ENCODE measurements around the gene DLG1. TPM values are rescaled to one million over a fixed set of nuclear protein-coding genes. Genes with fewer than 3 reads are reported as not detected.

DLG1 gene
- total and polyA plus RNA-seq, 9 of the 15 experiments (the other 6 are each of a cell fraction or from before 2014, with no cell fraction given), result 9.4 to 63.5 (median 43.6) TPM

DNA sequence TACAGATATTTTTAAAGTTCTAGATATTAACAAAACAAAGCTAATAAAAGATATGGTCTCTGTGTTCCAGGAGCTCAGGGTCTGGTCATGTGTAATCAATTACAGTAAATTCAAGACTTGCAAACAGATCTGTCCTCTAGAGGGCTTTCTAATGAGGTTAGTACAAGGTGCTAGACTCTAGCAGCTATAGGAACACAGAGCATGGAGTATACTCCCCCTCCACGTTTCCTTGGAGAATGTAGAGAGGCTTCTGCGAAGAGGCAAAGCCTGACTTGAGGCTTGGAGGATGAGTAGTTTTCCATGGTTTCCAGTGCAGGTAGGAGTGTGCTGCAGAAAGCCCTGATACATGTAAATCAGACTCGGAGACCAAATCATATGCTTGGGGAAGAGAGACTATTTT is 32.7 kb upstream of the DLG1 start:
- Histone ChIP-seq H3K4me2 (ENCODE audit: insufficient read depth, low read length) (no peak overlapping the region), H4K20me1 (replicated peaks; ENCODE audit: control insufficient read depth, insufficient read depth, low read length) (no peaks in the 10 kb centered on the region), H3K4me3 (no peak overlapping the region), H2AFZ (ENCODE audit: low read depth, low read length) (no peak overlapping the region; the same call in 1 of the 2 replicates), H3K4me1 (replicated peaks in 1 of 2; ENCODE audit: control insufficient read depth in 2 of 2, insufficient read depth in 2 of 2, low read length in 2 of 2) (peaks cover 8 to 12% of the 10 kb centered on the region in 2 experiments), H3K79me2 (ENCODE audit: control insufficient read depth, insufficient read depth, low read length) (no peaks in the 10 kb centered on the region), H3K36me3 (ENCODE audit: control insufficient read depth, insufficient read depth, low read length) (no peaks in the 10 kb centered on the region), H3K27ac (ENCODE audit: extremely low read depth, low read depth, low read length) (no peak overlapping the region), H3K27me3 (ENCODE audit: control insufficient read depth in 2 of 2, insufficient read depth in 2 of 2, low read length in 2 of 2) (no peaks in the 10 kb centered on the region; a peak in 1 of 5 replicates), H3K9ac (ENCODE audit: insufficient read depth in 1 of 2, low read depth in 2 of 2, low read length in 2 of 2) (no peak overlapping the region), H3K9me3 (replicated peaks; ENCODE audit: control insufficient read depth, insufficient read depth, low read depth, low read length) (no peaks in the 10 kb centered on the region), H3K9me1 (ENCODE audit: control insufficient read depth, insufficient read depth, low read length) (no peaks in the 10 kb centered on the region)
- TF ChIP-seq, protein P1, sequence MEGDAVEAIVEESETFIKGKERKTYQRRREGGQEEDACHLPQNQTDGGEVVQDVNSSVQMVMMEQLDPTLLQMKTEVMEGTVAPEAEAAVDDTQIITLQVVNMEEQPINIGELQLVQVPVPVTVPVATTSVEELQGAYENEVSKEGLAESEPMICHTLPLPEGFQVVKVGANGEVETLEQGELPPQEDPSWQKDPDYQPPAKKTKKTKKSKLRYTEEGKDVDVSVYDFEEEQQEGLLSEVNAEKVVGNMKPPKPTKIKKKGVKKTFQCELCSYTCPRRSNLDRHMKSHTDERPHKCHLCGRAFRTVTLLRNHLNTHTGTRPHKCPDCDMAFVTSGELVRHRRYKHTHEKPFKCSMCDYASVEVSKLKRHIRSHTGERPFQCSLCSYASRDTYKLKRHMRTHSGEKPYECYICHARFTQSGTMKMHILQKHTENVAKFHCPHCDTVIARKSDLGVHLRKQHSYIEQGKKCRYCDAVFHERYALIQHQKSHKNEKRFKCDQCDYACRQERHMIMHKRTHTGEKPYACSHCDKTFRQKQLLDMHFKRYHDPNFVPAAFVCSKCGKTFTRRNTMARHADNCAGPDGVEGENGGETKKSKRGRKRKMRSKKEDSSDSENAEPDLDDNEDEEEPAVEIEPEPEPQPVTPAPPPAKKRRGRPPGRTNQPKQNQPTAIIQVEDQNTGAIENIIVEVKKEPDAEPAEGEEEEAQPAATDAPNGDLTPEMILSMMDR (IDR thresholded peaks at IDR 0.05 in 2 of 3, conservative IDR thresholded peaks at IDR 0.05 in 1 of 3; ENCODE audit: insufficient read depth in 2 of 3, low read depth in 1 of 3, low read length in 3 of 3), result peak in 2 of 3 experiments; percentile 35 to 37; a peak in 2 of 6 replicates
- TF ChIP-seq RAD21 (CRISPR knock-in tag; conservative IDR thresholded peaks at IDR 0.05 in 1 of 2, IDR thresholded peaks at IDR 0.05 in 1 of 2), result peak; percentile 18 to 39; a peak in 3 of 4 replicates
- TF ChIP-seq SETDB1 (IDR thresholded peaks at IDR 0.05; ENCODE audit: low read length), result no peak
- no peak for TF ChIP-seq ZNF76 (CRISPR knock-in tag; IDR thresholded peaks at IDR 0.05; ENCODE audit: borderline replicate concordance)
- TF ChIP-seq, protein P2, sequence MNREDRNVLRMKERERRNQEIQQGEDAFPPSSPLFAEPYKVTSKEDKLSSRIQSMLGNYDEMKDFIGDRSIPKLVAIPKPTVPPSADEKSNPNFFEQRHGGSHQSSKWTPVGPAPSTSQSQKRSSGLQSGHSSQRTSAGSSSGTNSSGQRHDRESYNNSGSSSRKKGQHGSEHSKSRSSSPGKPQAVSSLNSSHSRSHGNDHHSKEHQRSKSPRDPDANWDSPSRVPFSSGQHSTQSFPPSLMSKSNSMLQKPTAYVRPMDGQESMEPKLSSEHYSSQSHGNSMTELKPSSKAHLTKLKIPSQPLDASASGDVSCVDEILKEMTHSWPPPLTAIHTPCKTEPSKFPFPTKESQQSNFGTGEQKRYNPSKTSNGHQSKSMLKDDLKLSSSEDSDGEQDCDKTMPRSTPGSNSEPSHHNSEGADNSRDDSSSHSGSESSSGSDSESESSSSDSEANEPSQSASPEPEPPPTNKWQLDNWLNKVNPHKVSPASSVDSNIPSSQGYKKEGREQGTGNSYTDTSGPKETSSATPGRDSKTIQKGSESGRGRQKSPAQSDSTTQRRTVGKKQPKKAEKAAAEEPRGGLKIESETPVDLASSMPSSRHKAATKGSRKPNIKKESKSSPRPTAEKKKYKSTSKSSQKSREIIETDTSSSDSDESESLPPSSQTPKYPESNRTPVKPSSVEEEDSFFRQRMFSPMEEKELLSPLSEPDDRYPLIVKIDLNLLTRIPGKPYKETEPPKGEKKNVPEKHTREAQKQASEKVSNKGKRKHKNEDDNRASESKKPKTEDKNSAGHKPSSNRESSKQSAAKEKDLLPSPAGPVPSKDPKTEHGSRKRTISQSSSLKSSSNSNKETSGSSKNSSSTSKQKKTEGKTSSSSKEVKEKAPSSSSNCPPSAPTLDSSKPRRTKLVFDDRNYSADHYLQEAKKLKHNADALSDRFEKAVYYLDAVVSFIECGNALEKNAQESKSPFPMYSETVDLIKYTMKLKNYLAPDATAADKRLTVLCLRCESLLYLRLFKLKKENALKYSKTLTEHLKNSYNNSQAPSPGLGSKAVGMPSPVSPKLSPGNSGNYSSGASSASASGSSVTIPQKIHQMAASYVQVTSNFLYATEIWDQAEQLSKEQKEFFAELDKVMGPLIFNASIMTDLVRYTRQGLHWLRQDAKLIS (CRISPR knock-in tag; IDR thresholded peaks at IDR 0.05), result no peak
- in situ Hi-C loops (cut with MboI) (no loop called here), intact Hi-C loops (cut with micrococcal nuclease) (no loop called here)
- FAIRE-seq (no peak), DNase-seq (ENCODE audit: extremely low read depth in 1 of 4, low spot score in 3 of 4) (peak in 2 of 4 experiments; percentile 23 to 31), ATAC-seq (peak; percentile 75)
- BruUV-seq (replicated peaks), result no TSS peak
- WGBS (ENCODE audit: insufficient coverage, low coverage, missing lambda C conversion rate), result 6% methylated on average over 3 of the region's 3 CpGs
- CTCF ChIA-PET (ENCODE audit: low intra/inter-chr PET ratio), result no interaction called here
- POLR2A ChIA-PET, result interaction anchor here (1.1 kb wide), 1 partner anchor 11 kb away, joined by 3 read pairs; no protein-coding TSS in a partner anchor
